Activated CD8-positive, alpha-beta memory T cell treated with anti-CD3 and anti-CD28 coated beads for 24 hours (primary cell): Measurements from ENCODE around the gene DPH2.

Experiments
- DNase-seq: peaks from one replicate; pipeline ENCODE4 v3.0.0-alpha.2; 2020

Gene DPH2

GRCh38 chr1:44008259-44008658, 38.4 kb downstream of the DPH2 start:
- no peak for DNase-seq

- DNase-seq, result no peak
Observed at GRCh38 chr1:44010935-44011471, 41.2 kb downstream of the DPH2 start.

- DNase-seq, result no peak
Observed at GRCh38 chr1:44012404-44012803, 42.6 kb downstream of the DPH2 start.

GRCh38 chr1:44012941-44013609, 43.3 kb downstream of the DPH2 start:
- no peak for DNase-seq

GRCh38 chr1:44013949-44014348, 44.1 kb downstream of the DPH2 start:
- DNase-seq, result no peak

- no peak for DNase-seq
Observed at GRCh38 chr1:44014365-44015104, 44.7 kb downstream of the DPH2 start.

- no peak for DNase-seq
Observed at GRCh38 chr1:44015206-44015605, 45.4 kb downstream of the DPH2 start.

- no peak for DNase-seq
Observed at GRCh38 chr1:44016041-44016889, 46.5 kb downstream of the DPH2 start.

- DNase-seq, result no peak
Observed at GRCh38 chr1:44016890-44017400, 47.1 kb downstream of the DPH2 start.

GRCh38 chr1:44019466-44019948, 49.7 kb downstream of the DPH2 start:
- no peak for DNase-seq

- no peak for DNase-seq
Observed at GRCh38 chr1:44020464-44020863, 50.7 kb downstream of the DPH2 start.

GRCh38 chr1:44021156-44021555, 51.3 kb downstream of the DPH2 start:
- DNase-seq, result no peak

- DNase-seq, result no peak
Observed at GRCh38 chr1:44021581-44022321, 51.9 kb downstream of the DPH2 start.
